ENCODE results near the gene NR2F1-AS1.

Gene NR2F1-AS1

DNA sequence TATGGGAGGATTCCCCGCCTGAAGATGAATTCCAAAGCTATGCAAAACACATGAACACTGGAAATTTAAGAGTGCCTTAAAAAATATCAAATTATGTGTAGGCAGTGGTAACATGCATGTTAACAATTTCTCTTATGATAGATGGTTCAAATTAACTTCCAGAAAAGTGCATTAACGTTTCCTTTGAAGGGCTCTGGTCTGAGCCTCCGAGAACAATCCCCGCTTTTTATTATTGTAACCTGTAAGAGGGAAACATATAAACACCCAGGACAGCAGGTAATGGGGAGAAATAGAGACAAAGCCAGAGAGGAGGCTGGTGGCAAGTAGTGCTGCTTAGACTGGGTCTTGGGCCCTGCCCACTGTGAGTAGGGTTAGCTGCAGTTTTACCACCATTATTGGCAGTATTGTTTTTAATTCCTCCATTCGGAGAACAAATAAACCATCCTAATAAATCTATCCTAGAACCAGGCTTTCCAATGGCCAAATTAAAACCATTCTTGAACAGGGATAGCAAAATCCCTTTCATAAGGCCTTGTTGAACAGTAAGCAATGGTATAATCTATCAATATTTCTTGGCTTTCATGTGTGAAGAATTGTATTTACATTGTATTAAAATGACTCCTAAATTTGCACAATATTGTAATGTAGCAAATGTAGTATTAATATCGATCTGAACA is 8.3 kb upstream of the NR2F1-AS1 start:
- DNase-seq (ENCODE audit: low read depth in 2 of 2): no peak

GRCh38 chr5:93588352-93589151 is 7.5 kb upstream of the NR2F1-AS1 start:
- no peak for DNase-seq (ENCODE audit: low read depth in 2 of 2)

DNA sequence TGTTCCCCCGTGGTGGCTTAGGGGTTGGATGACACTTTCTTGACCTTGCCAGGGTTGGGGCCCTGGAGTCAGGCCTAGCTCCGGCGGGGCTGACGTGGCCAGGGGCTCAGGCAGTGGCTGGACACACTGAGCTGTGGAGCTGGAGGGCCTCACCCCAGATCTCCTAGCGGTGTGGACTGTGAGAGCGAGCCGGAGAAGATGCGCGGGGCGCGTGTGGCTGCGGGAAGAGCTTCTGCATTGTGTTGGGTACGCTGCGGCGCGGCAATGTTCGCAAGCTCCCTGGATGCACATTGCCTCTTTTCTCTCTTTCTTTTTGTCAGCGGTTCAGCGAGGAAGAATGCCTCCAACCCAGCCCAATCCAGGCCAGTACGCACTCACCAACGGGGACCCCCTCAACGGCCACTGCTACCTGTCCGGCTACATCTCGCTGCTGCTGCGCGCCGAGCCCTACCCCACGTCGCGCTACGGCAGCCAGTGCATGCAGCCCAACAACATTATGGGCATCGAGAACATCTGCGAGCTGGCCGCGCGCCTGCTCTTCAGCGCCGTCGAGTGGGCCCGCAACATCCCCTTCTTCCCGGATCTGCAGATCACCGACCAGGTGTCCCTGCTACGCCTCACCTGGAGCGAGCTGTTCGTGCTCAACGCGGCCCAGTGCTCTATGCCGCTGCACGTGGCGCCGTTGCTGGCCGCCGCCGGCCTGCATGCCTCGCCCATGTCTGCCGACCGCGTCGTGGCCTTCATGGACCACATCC is 6.8 kb upstream of the NR2F1-AS1 start:
- DNase-seq (ENCODE audit: low read depth in 2 of 2): no peak

GRCh38 chr5:93586736-93587596 is 5.9 kb upstream of the NR2F1-AS1 start:
- no peak for DNase-seq (ENCODE audit: low read depth in 2 of 2)

DNA sequence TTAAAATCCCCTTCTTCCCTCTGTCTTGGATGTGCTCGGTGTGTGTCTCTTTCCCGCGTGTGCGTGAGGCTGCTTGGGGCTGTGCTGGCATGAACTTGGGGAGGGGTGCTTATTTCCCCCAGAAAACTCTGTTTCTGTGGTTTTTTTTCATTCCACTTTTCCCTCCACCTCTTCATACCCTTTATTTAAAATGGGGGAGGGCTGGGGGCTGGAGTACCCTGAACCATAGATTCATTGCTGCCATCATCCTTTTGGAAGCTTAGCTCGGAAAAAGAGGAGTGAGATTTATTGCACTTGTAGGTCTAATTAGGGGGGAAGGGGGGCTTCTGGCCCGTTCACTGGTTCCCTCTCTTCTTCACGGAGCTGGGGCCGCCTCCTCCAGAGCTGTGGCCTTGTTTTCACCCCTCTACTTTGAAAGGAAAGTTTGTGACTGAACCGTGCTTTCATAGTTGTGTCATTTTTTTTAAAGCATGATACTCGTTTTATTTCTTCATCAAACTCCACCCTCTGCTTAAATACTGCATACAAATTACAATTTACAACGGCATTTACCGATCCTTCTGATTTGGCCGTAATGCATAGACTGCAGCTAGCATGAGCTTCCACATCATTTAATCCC is 4.9 kb upstream of the NR2F1-AS1 start:
- DNase-seq (ENCODE audit: low read depth in 2 of 2): no peak

- no peak for DNase-seq (ENCODE audit: low read depth in 2 of 2)
These were observed 4.2 kb upstream of the NR2F1-AS1 start for GRCh38 chr5:93585041-93585766.

DNA sequence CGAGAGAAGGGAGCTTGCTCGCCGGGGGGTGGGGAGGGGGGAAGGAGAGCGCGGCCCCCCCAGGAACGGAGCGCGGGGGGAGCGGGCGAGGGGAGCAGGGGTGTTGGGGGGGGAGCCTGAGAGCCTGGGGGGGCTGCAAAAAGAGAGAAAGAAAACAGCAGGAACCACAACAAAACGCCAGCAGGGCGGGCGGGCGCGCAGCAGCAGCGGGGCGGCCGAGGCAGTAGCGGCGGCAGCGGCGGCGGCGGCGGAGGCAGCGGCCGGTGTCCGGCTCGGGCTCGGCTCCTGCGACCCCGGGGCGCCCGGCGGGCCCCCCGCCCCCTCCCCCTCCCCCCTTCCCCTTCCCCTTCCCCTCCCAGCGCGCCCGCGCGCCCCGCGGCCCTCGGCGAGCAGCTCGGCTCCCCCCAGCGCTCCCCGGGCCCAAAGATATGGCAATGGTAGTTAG is 3.6 kb upstream of the NR2F1-AS1 start:
- no peak for DNase-seq (ENCODE audit: low read depth in 2 of 2)

DNA sequence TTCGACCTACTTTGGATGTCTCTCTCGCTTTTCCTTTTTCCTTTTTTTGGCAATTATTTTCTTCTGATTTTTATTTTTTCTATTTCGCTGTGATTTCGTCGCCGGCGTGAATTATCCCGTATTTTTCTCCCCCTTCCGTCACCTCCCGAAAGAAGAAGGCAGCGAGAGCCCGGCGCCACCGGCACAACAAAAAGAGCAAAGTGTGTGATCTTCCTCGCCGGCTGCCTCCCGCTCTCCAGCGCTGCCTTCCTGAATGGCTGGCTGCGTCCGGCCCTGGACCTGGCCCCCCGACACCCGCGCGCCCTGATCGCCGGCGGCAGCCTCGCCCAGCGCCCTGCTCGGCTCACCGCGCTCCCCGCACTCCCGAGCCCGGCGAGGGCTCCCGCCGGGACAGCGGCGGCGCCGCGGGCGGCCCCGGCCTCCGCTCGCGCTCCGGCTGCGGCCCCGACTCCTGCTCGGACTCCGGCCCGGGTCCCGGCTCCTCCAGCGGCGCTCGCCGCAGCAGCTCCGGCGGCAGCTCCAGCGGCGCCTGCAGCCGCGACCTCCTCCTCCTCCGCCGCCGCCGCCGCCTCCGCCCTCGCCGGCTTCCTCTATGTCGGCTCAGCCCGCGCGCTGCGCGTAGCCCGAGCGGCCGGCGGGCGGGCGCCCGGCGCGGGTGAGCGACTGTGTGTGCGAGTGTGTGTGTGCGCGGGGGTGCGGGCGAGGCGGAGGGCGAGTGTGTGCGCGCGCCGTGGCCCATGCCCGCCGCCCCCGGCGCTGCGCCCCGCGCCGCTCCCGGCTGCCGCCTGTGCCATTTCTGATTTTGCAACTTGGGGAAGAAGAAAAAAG is 3.0 kb upstream of the NR2F1-AS1 start:
- no peak for DNase-seq (ENCODE audit: low read depth in 2 of 2)

DNA sequence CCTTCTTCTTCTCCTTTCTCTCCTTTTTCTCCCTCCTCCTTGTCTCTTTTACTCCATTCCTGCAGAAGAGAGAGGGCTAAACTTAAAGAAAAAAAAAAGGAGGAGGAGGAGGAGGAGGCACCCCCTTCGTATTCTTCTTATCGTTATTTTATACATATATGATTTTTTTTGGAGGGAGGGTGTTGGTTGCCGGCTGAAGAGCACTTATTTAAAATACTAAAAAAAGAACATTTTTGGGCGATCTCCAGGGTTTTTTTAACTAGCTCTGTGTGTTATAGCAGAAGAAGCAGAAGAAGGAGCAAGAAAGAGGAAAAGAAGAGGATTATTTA is 2.4 kb upstream of the NR2F1-AS1 start:
- no peak for DNase-seq (ENCODE audit: low read depth in 2 of 2)

DNA sequence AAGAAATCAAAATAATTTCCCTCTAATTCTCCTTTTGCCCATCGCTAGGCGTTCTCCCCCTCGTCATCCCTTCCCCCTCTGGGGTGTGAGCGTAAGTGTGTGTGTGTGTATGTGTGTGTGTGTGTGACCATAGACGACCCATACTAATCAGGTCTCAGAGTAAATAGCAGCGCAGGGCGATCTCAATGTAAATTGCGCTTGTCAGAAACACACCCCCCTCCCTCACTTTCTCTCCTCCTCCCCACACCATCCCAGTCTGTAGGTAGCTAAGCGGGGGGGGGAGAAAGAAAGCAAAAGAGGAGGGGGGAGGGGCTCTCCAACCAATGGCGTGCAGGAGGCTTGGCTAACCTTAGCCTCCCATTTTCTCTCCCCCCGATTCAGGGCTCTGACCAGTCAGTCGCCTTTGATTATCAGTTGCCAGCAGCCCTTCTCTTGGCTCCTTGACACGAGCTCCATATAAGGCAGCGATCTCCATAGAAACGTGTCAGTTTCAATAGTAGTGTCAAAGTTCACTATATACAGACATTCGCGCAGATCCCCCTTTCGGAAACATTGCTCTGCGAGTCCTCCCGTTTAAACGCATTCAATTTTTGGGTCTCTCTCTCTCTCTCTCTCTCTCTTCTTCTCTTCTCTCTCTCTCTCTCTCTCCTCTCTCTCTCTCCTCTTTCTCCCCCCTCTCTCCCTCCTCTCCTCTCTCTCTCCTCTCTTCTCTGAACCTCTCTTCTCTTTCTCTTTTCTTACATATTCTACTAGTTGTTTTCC is 1.8 kb upstream of the NR2F1-AS1 start, which contains the start of gene NR2F1:
Gene NR2F1, plus strand, starts transcription at position 546 of the 762 bp plus-strand sequence. CDS start 1,802 bp downstream, outside the sequence.
- no peak for DNase-seq (ENCODE audit: low read depth in 2 of 2)

DNA sequence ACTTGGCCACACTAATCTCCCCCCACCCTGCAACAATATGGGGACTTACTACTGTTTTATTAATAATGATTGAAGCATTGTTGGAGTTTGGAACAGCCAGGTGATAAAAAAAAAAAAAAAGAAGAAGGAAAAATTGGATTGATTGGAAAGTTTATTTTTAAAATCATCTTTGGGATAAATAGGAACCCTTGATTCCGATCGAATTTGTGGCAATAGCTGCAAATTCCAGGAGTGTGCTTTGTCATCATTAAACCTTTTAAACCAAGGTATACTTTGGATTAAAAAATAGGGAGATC is 1.1 kb upstream of the NR2F1-AS1 start:
- no peak for DNase-seq (ENCODE audit: low read depth in 2 of 2)

GRCh38 chr5:93580063-93580926 is 724 bp downstream of the NR2F1-AS1 start:
- no peak for DNase-seq (ENCODE audit: low read depth in 2 of 2)

GRCh38 chr5:93579692-93580062 is 1.3 kb downstream of the NR2F1-AS1 start:
- DNase-seq (ENCODE audit: low read depth in 2 of 2): no peak

DNA sequence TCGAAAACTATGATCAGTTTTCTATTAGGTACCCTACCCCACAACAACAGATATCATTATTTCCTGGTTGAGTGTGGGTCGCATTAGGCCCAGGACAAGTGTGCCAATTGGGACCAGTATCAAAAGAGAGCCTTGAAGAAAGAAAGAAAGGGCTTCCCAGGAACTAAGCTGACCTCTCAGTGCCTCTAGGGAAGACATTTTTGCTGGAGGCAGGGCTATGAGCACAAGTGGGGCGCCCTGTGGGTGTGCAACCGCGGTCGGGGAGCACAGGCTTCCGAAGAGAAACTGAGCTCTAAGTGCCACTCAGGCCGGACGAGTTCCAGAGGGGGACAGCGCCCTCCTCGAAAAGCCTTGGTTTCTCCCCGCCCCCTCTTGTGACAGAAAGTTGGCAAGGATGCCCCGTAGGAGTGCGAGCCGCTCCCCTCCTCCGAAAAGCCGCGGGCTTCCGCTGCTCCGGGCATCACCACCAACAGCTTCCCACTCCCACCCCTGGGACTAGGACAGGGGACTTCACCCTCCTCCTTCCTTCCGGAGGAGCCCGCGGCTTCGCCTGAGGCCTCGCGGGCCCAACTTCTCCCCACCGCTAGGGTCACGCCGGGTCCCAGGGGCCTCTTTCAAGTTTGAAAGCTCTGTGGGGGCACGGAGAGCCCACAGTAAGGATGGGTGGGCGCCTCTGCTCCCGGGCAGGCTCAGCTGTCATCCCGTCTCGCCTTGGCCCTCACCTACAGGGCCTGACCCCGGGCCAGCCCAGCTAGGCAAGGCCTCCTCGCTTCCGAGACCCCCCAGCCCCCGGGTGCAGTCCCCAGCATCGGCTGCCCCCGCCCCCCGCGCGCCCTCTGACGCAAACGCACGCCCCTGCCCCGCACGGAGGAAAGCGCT is 2.0 kb downstream of the NR2F1-AS1 start:
- no peak for DNase-seq (ENCODE audit: low read depth in 2 of 2)

- no peak for DNase-seq (ENCODE audit: low read depth in 2 of 2)
These were observed 2.9 kb downstream of the NR2F1-AS1 start for GRCh38 chr5:93577854-93578812.

Measured in stimulated activated CD4-positive, alpha-beta T cell treated with anti-CD3 and anti-CD28 coated beads, Interleukin-1b, Interleukin-23, amount 100 ng/mL, for 1 hour (primary cell).